ENCODE measurements around the gene ARHGEF25. TPM values are rescaled to one million over a fixed set of nuclear protein-coding genes. Genes with fewer than 3 reads are reported as not detected.

The ARHGEF25 gene
- total RNA-seq, 1 donor from 2014 or later = 80.2 TPM

- Mint-ChIP-seq H3K4me1 (ENCODE audit: low read depth, unreplicated experiment) (no peaks in the 10 kb centered on the region), H3K9me3 (ENCODE audit: unreplicated experiment) (peaks cover 8% of the 10 kb centered on the region), H3K4me3 (ENCODE audit: unreplicated experiment) (no peak overlapping the region), H3K27me3 (ENCODE audit: unreplicated experiment) (peaks cover 11% of the 10 kb centered on the region), H3K27ac (ENCODE audit: unreplicated experiment) (no peak overlapping the region), H3K36me3 (ENCODE audit: unreplicated experiment) (peaks cover 13% of the 10 kb centered on the region)
- TF ChIP-seq CTCF (IDR thresholded peaks at IDR 0.05; ENCODE audit: partially characterized antibody, unreplicated experiment) = no peak
- no peak for DNase-seq
Observed at GRCh38 chr12:57577981-57578758, 33.1 kb upstream of the ARHGEF25 start.

- Mint-ChIP-seq H3K4me3 (ENCODE audit: unreplicated experiment) (no peak overlapping the region), H3K27ac (ENCODE audit: unreplicated experiment) (no peak overlapping the region), H3K27me3 (ENCODE audit: unreplicated experiment) (peaks cover 11% of the 10 kb centered on the region), H3K4me1 (ENCODE audit: low read depth, unreplicated experiment) (no peaks in the 10 kb centered on the region), H3K36me3 (ENCODE audit: unreplicated experiment) (peaks cover 13% of the 10 kb centered on the region), H3K9me3 (ENCODE audit: unreplicated experiment) (peaks cover 11% of the 10 kb centered on the region)
- TF ChIP-seq CTCF (IDR thresholded peaks at IDR 0.05; ENCODE audit: partially characterized antibody, unreplicated experiment) = no peak
- no peak for DNase-seq
Observed at GRCh38 chr12:57579011-57579410, 32.2 kb upstream of the ARHGEF25 start.

- Mint-ChIP-seq H3K9me3 (ENCODE audit: unreplicated experiment) (peaks cover 15% of the 10 kb centered on the region), H3K36me3 (ENCODE audit: unreplicated experiment) (peaks cover 20% of the 10 kb centered on the region), H3K4me1 (ENCODE audit: low read depth, unreplicated experiment) (no peaks in the 10 kb centered on the region), H3K27me3 (ENCODE audit: unreplicated experiment) (peaks cover 11% of the 10 kb centered on the region), H3K4me3 (ENCODE audit: unreplicated experiment) (no peak overlapping the region), H3K27ac (ENCODE audit: unreplicated experiment) (no peak overlapping the region)
- no peak for DNase-seq
- TF ChIP-seq CTCF (IDR thresholded peaks at IDR 0.05; ENCODE audit: partially characterized antibody, unreplicated experiment) = no peak
Observed at GRCh38 chr12:57579677-57580465, 31.4 kb upstream of the ARHGEF25 start.

- Mint-ChIP-seq H3K4me3 (ENCODE audit: unreplicated experiment) (no peak overlapping the region), H3K27me3 (ENCODE audit: unreplicated experiment) (peaks cover 10% of the 10 kb centered on the region), H3K9me3 (ENCODE audit: unreplicated experiment) (peaks cover 16% of the 10 kb centered on the region), H3K4me1 (ENCODE audit: low read depth, unreplicated experiment) (no peaks in the 10 kb centered on the region), H3K27ac (ENCODE audit: unreplicated experiment) (peak overlapping the region; percentile 59), H3K36me3 (ENCODE audit: unreplicated experiment) (peaks cover 19% of the 10 kb centered on the region)
- TF ChIP-seq CTCF (IDR thresholded peaks at IDR 0.05; ENCODE audit: partially characterized antibody, unreplicated experiment) = no peak
- no peak for DNase-seq
Observed at GRCh38 chr12:57580466-57580795, 30.8 kb upstream of the ARHGEF25 start.

GRCh38 chr12:57581802-57582201 is 29.4 kb upstream of the ARHGEF25 start:
- DNase-seq = no peak
- Mint-ChIP-seq H3K27me3 (ENCODE audit: unreplicated experiment) (peaks cover 9% of the 10 kb centered on the region), H3K4me1 (ENCODE audit: low read depth, unreplicated experiment) (no peaks in the 10 kb centered on the region), H3K4me3 (ENCODE audit: unreplicated experiment) (no peak overlapping the region), H3K9me3 (ENCODE audit: unreplicated experiment) (peaks cover 16% of the 10 kb centered on the region), H3K36me3 (ENCODE audit: unreplicated experiment) (peaks cover 12% of the 10 kb centered on the region), H3K27ac (ENCODE audit: unreplicated experiment) (no peak overlapping the region)
- TF ChIP-seq CTCF (IDR thresholded peaks at IDR 0.05; ENCODE audit: partially characterized antibody, unreplicated experiment) = no peak

Measured in glutamatergic neuron (in vitro differentiated cells).